ENCODE results near the gene C1orf21. TPM values are rescaled to one million over a fixed set of nuclear protein-coding genes. Genes with fewer than 3 reads are reported as not detected.
A peak's percentile ranks its signal among the peaks of the same experiment; 100 is the strongest.

The C1orf21 gene
- total RNA-seq, 1 experiment from 2014 or later: 28.5 TPM

DNA sequence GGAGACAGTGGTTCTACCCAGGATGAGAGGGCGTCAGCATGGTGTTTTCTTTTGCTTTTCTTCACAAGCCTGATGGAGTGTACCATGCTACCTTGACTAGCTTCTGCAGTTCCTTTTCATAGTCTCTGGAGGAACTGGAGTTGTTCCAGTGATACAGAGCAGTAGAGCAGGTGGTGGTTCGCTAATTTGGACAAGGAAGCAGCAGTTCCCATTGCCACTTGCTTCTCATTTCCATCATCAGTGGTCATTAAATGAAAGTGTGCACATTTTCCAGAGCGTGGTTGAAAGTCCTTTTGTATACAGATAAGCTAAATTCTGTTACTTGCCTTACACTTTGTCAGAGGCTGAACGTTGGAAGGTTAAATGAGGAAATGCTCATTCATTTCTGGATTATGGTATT lies 182.3 kb downstream of the C1orf21 start:
- DNase-seq (ENCODE audit: low spot score) (no peak), ATAC-seq (no peak)
- peaks cover 3% of the 10 kb centered on the region for H3K4me1 Mint-ChIP-seq
- H3K4me3 Mint-ChIP-seq: no peak overlapping the region
- no peaks in the 10 kb centered on the region for H3K27me3 Mint-ChIP-seq (ENCODE audit: low read depth)
- CTCF ChIA-PET: no interaction called here
- no peak overlapping the region for H3K27ac Mint-ChIP-seq
- no peaks in the 10 kb centered on the region for H3K9me3 Mint-ChIP-seq
- TF ChIP-seq NFYB (CRISPR knock-in tag; conservative IDR thresholded peaks at IDR 0.05; ENCODE audit: low read depth): no peak
- TF ChIP-seq SMAD3 (CRISPR knock-in tag; IDR thresholded peaks at IDR 0.05; ENCODE audit: borderline replicate concordance): no peak
- no peak for TF ChIP-seq TEAD1 (CRISPR knock-in tag; IDR thresholded peaks at IDR 0.05)
- TF ChIP-seq ZNF232 (CRISPR knock-in tag; IDR thresholded peaks at IDR 0.05): no peak
- no peak for TF ChIP-seq CREM (CRISPR knock-in tag; IDR thresholded peaks at IDR 0.05)
- no peak for TF ChIP-seq ZNF219 (CRISPR knock-in tag; IDR thresholded peaks at IDR 0.05; ENCODE audit: borderline replicate concordance)
- TF ChIP-seq TP53 (CRISPR knock-in tag; IDR thresholded peaks at IDR 0.05): no peak
- TF ChIP-seq IRF2 (CRISPR knock-in tag; IDR thresholded peaks at IDR 0.05; ENCODE audit: borderline replicate concordance, low read depth): no peak
- TF ChIP-seq, protein P1, sequence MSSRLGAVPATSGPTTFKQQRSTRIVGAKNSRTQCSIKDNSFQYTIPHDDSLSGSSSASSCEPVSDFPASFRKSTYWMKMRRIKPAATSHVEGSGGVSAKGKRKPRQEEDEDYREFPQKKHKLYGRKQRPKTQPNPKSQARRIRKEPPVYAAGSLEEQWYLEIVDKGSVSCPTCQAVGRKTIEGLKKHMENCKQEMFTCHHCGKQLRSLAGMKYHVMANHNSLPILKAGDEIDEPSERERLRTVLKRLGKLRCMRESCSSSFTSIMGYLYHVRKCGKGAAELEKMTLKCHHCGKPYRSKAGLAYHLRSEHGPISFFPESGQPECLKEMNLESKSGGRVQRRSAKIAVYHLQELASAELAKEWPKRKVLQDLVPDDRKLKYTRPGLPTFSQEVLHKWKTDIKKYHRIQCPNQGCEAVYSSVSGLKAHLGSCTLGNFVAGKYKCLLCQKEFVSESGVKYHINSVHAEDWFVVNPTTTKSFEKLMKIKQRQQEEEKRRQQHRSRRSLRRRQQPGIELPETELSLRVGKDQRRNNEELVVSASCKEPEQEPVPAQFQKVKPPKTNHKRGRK (CRISPR knock-in tag; IDR thresholded peaks at IDR 0.05; ENCODE audit: borderline replicate concordance): no peak
- no peak for TF ChIP-seq OVOL2 (CRISPR knock-in tag; IDR thresholded peaks at IDR 0.05; ENCODE audit: borderline replicate concordance)
- no peak for TF ChIP-seq ZNF138 (CRISPR knock-in tag; conservative IDR thresholded peaks at IDR 0.05)
- no peak for TF ChIP-seq NR2C2 (CRISPR knock-in tag; IDR thresholded peaks at IDR 0.05)
- TF ChIP-seq ZNF317 (CRISPR knock-in tag; IDR thresholded peaks at IDR 0.05; ENCODE audit: borderline replicate concordance, low read depth): no peak
- TF ChIP-seq ZBTB21 (CRISPR knock-in tag; IDR thresholded peaks at IDR 0.05; ENCODE audit: borderline replicate concordance): no peak
- TF ChIP-seq, protein P2, sequence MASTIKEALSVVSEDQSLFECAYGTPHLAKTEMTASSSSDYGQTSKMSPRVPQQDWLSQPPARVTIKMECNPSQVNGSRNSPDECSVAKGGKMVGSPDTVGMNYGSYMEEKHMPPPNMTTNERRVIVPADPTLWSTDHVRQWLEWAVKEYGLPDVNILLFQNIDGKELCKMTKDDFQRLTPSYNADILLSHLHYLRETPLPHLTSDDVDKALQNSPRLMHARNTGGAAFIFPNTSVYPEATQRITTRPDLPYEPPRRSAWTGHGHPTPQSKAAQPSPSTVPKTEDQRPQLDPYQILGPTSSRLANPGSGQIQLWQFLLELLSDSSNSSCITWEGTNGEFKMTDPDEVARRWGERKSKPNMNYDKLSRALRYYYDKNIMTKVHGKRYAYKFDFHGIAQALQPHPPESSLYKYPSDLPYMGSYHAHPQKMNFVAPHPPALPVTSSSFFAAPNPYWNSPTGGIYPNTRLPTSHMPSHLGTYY (CRISPR knock-in tag; IDR thresholded peaks at IDR 0.05): no peak
- TF ChIP-seq, protein P3, sequence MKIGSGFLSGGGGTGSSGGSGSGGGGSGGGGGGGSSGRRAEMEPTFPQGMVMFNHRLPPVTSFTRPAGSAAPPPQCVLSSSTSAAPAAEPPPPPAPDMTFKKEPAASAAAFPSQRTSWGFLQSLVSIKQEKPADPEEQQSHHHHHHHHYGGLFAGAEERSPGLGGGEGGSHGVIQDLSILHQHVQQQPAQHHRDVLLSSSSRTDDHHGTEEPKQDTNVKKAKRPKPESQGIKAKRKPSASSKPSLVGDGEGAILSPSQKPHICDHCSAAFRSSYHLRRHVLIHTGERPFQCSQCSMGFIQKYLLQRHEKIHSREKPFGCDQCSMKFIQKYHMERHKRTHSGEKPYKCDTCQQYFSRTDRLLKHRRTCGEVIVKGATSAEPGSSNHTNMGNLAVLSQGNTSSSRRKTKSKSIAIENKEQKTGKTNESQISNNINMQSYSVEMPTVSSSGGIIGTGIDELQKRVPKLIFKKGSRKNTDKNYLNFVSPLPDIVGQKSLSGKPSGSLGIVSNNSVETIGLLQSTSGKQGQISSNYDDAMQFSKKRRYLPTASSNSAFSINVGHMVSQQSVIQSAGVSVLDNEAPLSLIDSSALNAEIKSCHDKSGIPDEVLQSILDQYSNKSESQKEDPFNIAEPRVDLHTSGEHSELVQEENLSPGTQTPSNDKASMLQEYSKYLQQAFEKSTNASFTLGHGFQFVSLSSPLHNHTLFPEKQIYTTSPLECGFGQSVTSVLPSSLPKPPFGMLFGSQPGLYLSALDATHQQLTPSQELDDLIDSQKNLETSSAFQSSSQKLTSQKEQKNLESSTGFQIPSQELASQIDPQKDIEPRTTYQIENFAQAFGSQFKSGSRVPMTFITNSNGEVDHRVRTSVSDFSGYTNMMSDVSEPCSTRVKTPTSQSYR (CRISPR knock-in tag; IDR thresholded peaks at IDR 0.05): no peak
- POLR2A ChIA-PET: no interaction called here
- 0 out of 2 replicates have a peak, but pooled peaks cover 3% of the 10 kb centered on the region for H3K36me3 Mint-ChIP-seq

DNA sequence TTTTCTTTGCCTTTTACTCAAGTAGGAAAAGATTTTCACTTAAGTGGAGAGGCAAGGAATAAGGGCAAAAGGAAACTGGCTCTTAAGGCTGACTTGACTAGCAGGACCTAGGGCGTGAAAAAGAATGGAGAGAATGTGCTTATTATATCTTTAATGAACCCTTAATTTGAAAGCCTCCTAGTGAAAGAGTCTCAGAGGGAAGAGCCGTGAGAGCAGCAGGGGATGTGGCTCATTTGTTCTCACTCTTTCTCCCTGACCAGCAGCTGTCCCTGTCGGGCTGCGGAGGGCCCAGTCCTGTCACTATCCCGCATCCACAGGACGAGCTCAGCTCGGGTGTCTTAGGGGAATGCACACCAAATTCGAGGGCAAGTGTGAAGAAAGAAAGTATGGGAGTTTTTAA lies 187.8 kb downstream of the C1orf21 start:
- no peaks in the 10 kb centered on the region for H3K9me3 Mint-ChIP-seq
- no peak overlapping the region for H3K4me3 Mint-ChIP-seq
- ChIA-PET CTCF (interaction anchor here (1.0 to 2.8 kb wide), 4 partner anchors 11 to 146 kb away, joined by 3 to 18 read pairs (median 4); no protein-coding TSS in a partner anchor), POLR2A (no interaction called here)
- DNase-seq (ENCODE audit: low spot score): peak; percentile 28
- no peaks in the 10 kb centered on the region for H3K27me3 Mint-ChIP-seq (ENCODE audit: low read depth)
- no peaks in the 10 kb centered on the region for H3K36me3 Mint-ChIP-seq
- peak overlapping the region; percentile 2; the same call in 1 of the 2 replicates for H3K27ac Mint-ChIP-seq
- peaks cover 14% of the 10 kb centered on the region for H3K4me1 Mint-ChIP-seq
- no peak for TF ChIP-seq TP53 (CRISPR knock-in tag; IDR thresholded peaks at IDR 0.05)
- peak; percentile 95 for ATAC-seq

DNA sequence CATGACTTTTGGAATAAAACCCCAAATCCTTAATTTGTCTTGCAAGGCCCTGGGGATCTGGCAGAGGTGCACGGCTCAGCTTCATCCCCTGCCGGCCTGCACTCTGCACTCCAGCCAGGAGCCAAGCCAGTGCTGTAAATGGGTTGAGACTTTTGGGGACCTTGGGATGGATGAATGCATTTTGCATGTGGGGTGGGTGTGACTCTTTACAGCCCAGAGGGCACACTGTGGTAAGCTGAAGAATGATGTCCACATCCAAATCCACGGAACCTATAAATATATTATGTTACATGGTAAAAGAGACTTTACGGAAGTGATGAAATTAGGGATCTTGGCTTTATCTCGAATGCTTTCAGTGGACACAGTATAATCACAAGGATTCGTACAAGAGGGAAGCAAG lies 190.0 kb downstream of the C1orf21 start:
- ATAC-seq (no peak), DNase-seq (ENCODE audit: low spot score) (no peak)
- peaks cover 11% of the 10 kb centered on the region for H3K36me3 Mint-ChIP-seq
- POLR2A ChIA-PET: no interaction called here
- H3K4me1 Mint-ChIP-seq: peaks cover 16% of the 10 kb centered on the region
- H3K27ac Mint-ChIP-seq: no peak overlapping the region
- H3K27me3 Mint-ChIP-seq (ENCODE audit: low read depth): no peaks in the 10 kb centered on the region; the same call in 1 of the 2 replicates
- CTCF ChIA-PET: interaction anchor here (1.6 kb wide), 1 partner anchor 87 kb away, joined by 6 read pairs; no protein-coding TSS in a partner anchor
- H3K4me3 Mint-ChIP-seq: no peak overlapping the region
- peaks cover 13% of the 10 kb centered on the region for H3K9me3 Mint-ChIP-seq
- TF ChIP-seq FOXP1 (CRISPR knock-in tag; IDR thresholded peaks at IDR 0.05; ENCODE audit: borderline replicate concordance): no peak
- TF ChIP-seq, protein P4, sequence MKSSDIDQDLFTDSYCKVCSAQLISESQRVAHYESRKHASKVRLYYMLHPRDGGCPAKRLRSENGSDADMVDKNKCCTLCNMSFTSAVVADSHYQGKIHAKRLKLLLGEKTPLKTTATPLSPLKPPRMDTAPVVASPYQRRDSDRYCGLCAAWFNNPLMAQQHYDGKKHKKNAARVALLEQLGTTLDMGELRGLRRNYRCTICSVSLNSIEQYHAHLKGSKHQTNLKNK (CRISPR knock-in tag; IDR thresholded peaks at IDR 0.05): no peak
- TF ChIP-seq, protein P5, sequence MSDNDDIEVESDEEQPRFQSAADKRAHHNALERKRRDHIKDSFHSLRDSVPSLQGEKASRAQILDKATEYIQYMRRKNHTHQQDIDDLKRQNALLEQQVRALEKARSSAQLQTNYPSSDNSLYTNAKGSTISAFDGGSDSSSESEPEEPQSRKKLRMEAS (CRISPR knock-in tag; IDR thresholded peaks at IDR 0.05): no peak
- no peak for TF ChIP-seq SP1 (CRISPR knock-in tag; conservative IDR thresholded peaks at IDR 0.05)
- TF ChIP-seq ZNF138 (CRISPR knock-in tag; conservative IDR thresholded peaks at IDR 0.05): no peak
- TF ChIP-seq, protein P3 (CRISPR knock-in tag; IDR thresholded peaks at IDR 0.05): no peak
- TF ChIP-seq TCF7 (CRISPR knock-in tag; IDR thresholded peaks at IDR 0.05; ENCODE audit: low read depth): no peak
- no peak for TF ChIP-seq MXD4 (CRISPR knock-in tag; IDR thresholded peaks at IDR 0.05; ENCODE audit: borderline replicate concordance)
- TF ChIP-seq, protein P6, sequence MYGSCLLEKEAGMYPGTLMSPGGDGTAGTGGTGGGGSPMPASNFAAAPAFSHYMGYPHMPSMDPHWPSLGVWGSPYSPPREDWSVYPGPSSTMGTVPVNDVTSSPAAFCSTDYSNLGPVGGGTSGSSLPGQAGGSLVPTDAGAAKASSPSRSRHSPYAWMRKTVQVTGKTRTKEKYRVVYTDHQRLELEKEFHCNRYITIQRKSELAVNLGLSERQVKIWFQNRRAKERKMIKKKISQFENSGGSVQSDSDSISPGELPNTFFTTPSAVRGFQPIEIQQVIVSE (CRISPR knock-in tag; IDR thresholded peaks at IDR 0.05; ENCODE audit: borderline replicate concordance): no peak

Measured in WTC11 (cell line).